H9 (cell line): ENCODE data around the gene ZNF296. TPM values are rescaled to one million over a fixed set of nuclear protein-coding genes. Genes with fewer than 3 reads are reported as not detected.

Source experiments
- DNase-seq: peaks from one replicate; pipeline ENCODE4 v3.0.0-alpha.2; 2017
- H2AFZ ChIP-seq: one replicate; pipeline ENCODE4 v1.6.1; 2013; ENCODE audit warnings: mild to moderate bottlenecking, low read length, control low read depth, moderate library complexity
- H2AK5ac ChIP-seq: 2 replicates; pipeline ENCODE4 v1.6.1; 2013; ENCODE audit warnings: low read length, control low read depth, mixed read lengths; ENCODE audit not compliant: insufficient read length
- H2BK120ac ChIP-seq: one replicate; pipeline ENCODE4 v1.6.1; 2013; ENCODE audit warnings: low read depth, mild to moderate bottlenecking, low read length, control low read depth, inconsistent platforms; ENCODE audit not compliant: poor library complexity, severe bottlenecking
- H2BK12ac ChIP-seq: 2 replicates; pipeline ENCODE4 v1.6.1; 2013; ENCODE audit warnings: low read length, control low read depth, mixed read lengths, low read depth; ENCODE audit not compliant: insufficient read length
- H2BK15ac ChIP-seq: 2 replicates; pipeline ENCODE4 v1.6.1; 2013; ENCODE audit warnings: low read depth, low read length, control low read depth
- H2BK20ac ChIP-seq: one replicate; pipeline ENCODE4 v1.6.1; 2013; ENCODE audit warnings: low read depth, mild to moderate bottlenecking, low read length, control low read depth, inconsistent platforms; ENCODE audit not compliant: poor library complexity, severe bottlenecking
- H2BK5ac ChIP-seq: 2 replicates; pipeline ENCODE4 v1.6.1; 2013; ENCODE audit warnings: low read length, control low read depth, mixed read lengths; ENCODE audit not compliant: insufficient read length
- H3K14ac ChIP-seq: 2 replicates; pipeline ENCODE4 v1.6.1; 2013; ENCODE audit warnings: low read length, control low read depth; ENCODE audit not compliant: insufficient read depth
- H3K18ac ChIP-seq: 2 replicates; pipeline ENCODE4 v1.6.1; 2013; ENCODE audit warnings: low read depth, mild to moderate bottlenecking, mixed read lengths, low read length, control low read depth; ENCODE audit not compliant: insufficient read length
- H3K23ac ChIP-seq: 2 replicates; pipeline ENCODE4 v1.6.1; 2013; ENCODE audit warnings: low read length, control low read depth, mixed read lengths, low read depth; ENCODE audit not compliant: insufficient read length
- H3K23me2 ChIP-seq: 2 replicates; pipeline ENCODE4 v1.6.1; 2013; ENCODE audit warnings: low read depth, mild to moderate bottlenecking, mixed read lengths, low read length, control low read depth; ENCODE audit not compliant: insufficient read length, poor library complexity, severe bottlenecking
- H3K27ac ChIP-seq: 2 replicates; pipeline ENCODE4 v1.5.1; 2013; ENCODE audit warnings: low read length, control low read depth, mixed read lengths, low read depth; ENCODE audit not compliant: insufficient read length
- H3K27me3 ChIP-seq: 2 replicates; pipeline ENCODE4 v1.6.1; 2013; ENCODE audit warnings: low read length, control low read depth, inconsistent platforms; ENCODE audit not compliant: insufficient read depth
- H3K4ac ChIP-seq: 2 replicates; pipeline ENCODE4 v1.6.1; 2013; ENCODE audit warnings: low read depth, mild to moderate bottlenecking, control low read depth, inconsistent platforms, low read length, moderate library complexity
- H3K4me1 ChIP-seq: 2 replicates; pipeline ENCODE4 v1.6.1; 2013; ENCODE audit warnings: low read length, control low read depth, inconsistent platforms; ENCODE audit not compliant: insufficient read depth
- H3K4me2 ChIP-seq: 2 replicates; pipeline ENCODE4 v1.6.1; 2013; ENCODE audit warnings: low read length, control low read depth, mixed read lengths; ENCODE audit not compliant: insufficient read length, insufficient read depth
- H3K56ac ChIP-seq: 2 replicates; pipeline ENCODE4 v1.6.1; 2013; ENCODE audit warnings: low read depth, mild to moderate bottlenecking, mixed read lengths, low read length, control low read depth; ENCODE audit not compliant: insufficient read length
- H3K79me1 ChIP-seq: 2 replicates; pipeline ENCODE4 v1.6.1; 2013; ENCODE audit warnings: low read depth, mild to moderate bottlenecking, moderate library complexity, low read length, control low read depth, inconsistent platforms; ENCODE audit not compliant: insufficient read depth, poor library complexity, severe bottlenecking
- H3K79me2 ChIP-seq: 2 replicates; pipeline ENCODE4 v1.6.1; 2013; ENCODE audit warnings: low read length, control low read depth, inconsistent platforms; ENCODE audit not compliant: insufficient read depth
- H3K9ac ChIP-seq: 2 replicates; pipeline ENCODE4 v1.6.1; 2013; ENCODE audit warnings: low read length, control low read depth, mixed read lengths; ENCODE audit not compliant: insufficient read length; ENCODE audit errors: extremely low read depth
- H3K9me3 ChIP-seq: one replicate; pipeline ENCODE4 v1.6.1; 2013; ENCODE audit warnings: low read depth, low read length, inconsistent platforms; ENCODE audit not compliant: control insufficient read depth
- H3T11ph ChIP-seq: one replicate; pipeline ENCODE4 v1.6.1; 2013; ENCODE audit warnings: mild to moderate bottlenecking, low read length, control low read depth, inconsistent platforms
- H4K20me1 ChIP-seq: one replicate; pipeline ENCODE4 v1.6.1; 2013; ENCODE audit not compliant: control insufficient read depth, insufficient read length, insufficient read depth
- H4K5ac ChIP-seq: 2 replicates; pipeline ENCODE4 v1.6.1; 2013; ENCODE audit warnings: low read depth, mild to moderate bottlenecking, mixed read lengths, low read length, control low read depth; ENCODE audit not compliant: insufficient read length
- H4K8ac ChIP-seq: replicated peaks from 2 replicates; pipeline ENCODE4 v1.6.1; 2013; ENCODE audit warnings: low read length, control low read depth, mixed read lengths, low read depth; ENCODE audit not compliant: insufficient read length
- H4K91ac ChIP-seq: 2 replicates; pipeline ENCODE4 v1.6.1; 2013; ENCODE audit warnings: low read depth, mild to moderate bottlenecking, moderate library complexity, mixed read lengths, low read length, control low read depth; ENCODE audit not compliant: insufficient read length
- H3K27ac Mint-ChIP-seq, 3 experiments: 2 replicates in 2 of 3; 3 replicates in 1 of 3; pipeline ENCODE4 v1.8.0; 2020 to 2021; ENCODE audit warnings: mixed read lengths in 3 of 3, mild to moderate bottlenecking in 1 of 3, moderate library complexity in 1 of 3
- H3K27me3 Mint-ChIP-seq: 2 replicates; pipeline ENCODE4 v1.8.0; 2021; ENCODE audit warnings: low read depth, mild to moderate bottlenecking, moderate library complexity, mixed read lengths
- H3K36me3 Mint-ChIP-seq, 3 experiments: 2 replicates in 2 of 3; 3 replicates in 1 of 3; pipeline ENCODE4 v1.8.0; 2020 to 2021; ENCODE audit warnings: low read depth in 3 of 3, mixed read lengths in 3 of 3; ENCODE audit not compliant: insufficient read depth in 1 of 3
- H3K4me1 Mint-ChIP-seq, 2 experiments: 2 replicates each; pipeline ENCODE4 v1.8.0; 2020; ENCODE audit warnings: mixed read lengths in 2 of 2
- H3K4me3 Mint-ChIP-seq, 2 experiments: 2 replicates in 1 of 2; 3 replicates in 1 of 2; pipeline ENCODE4 v1.8.0; 2020 to 2021; ENCODE audit warnings: mild to moderate bottlenecking in 2 of 2, mixed read lengths in 2 of 2, moderate library complexity in 1 of 2
- H3K9me3 Mint-ChIP-seq, 2 experiments: 2 replicates in 1 of 2; 3 replicates in 1 of 2; pipeline ENCODE4 v1.8.0; 2020; ENCODE audit warnings: mild to moderate bottlenecking in 2 of 2, mixed read lengths in 2 of 2, moderate library complexity in 1 of 2
- CTCF ChIP-seq: fragments of 200-600 bp; sonication (generic); conservative IDR thresholded peaks from 3 replicates; pipeline ENCODE4 v1.8.0; 2021; ENCODE audit warnings: antibody characterized with exemption, mild to moderate bottlenecking
- WGBS: extraction: QIAGEN DNeasy Blood & Tissue Kit; methylation state at CpG from one replicate; pipeline ENCODE4 v1.1.7; 2013; ENCODE audit warnings: missing lambda C conversion rate, low lambda C conversion rate, mixed read lengths; ENCODE audit not compliant: insufficient read length; ENCODE audit errors: extremely low coverage; 5-methylcytosine and 5-hydroxymethylcytosine counted together
- total RNA-seq: library from RNA; stranded (reverse); gene quantifications from 2 replicates; pipeline ENCODE4 v1.2.1, GENCODE V29; 2021

Gene ZNF296
- total RNA-seq, 1 experiment from 2014 or later, result 14.8 TPM

GRCh38 chr19:45095496-45096413 is 19.5 kb upstream of the ZNF296 start:
- Histone ChIP-seq H4K91ac (no peak overlapping the region), H2AFZ (no peak overlapping the region), H3K23me2 (peaks cover 8% of the 10 kb centered on the region), H3K27me3 (no peaks in the 10 kb centered on the region), H2BK120ac (no peak overlapping the region), H2BK15ac (no peak overlapping the region), H3K23ac (no peak overlapping the region), H3K79me1 (no peaks in the 10 kb centered on the region), H3K9me3 (no peaks in the 10 kb centered on the region), H3K4me2 (no peak overlapping the region), H4K5ac (no peak overlapping the region), H2BK5ac (no peak overlapping the region), H3T11ph (no peak overlapping the region), H2BK20ac (no peak overlapping the region), H3K18ac (no peak overlapping the region), H4K8ac (no peak overlapping the region), H3K4me1 (no peaks in the 10 kb centered on the region; the same call in 1 of the 2 replicates), H4K20me1 (no peaks in the 10 kb centered on the region), H2BK12ac (no peak overlapping the region), H3K4ac (no peak overlapping the region), H2AK5ac (no peak overlapping the region), H3K56ac (no peak overlapping the region), H3K27ac (no peak overlapping the region), H3K9ac (no peak overlapping the region), H3K14ac (no peak overlapping the region), H3K79me2 (peaks cover 57% of the 10 kb centered on the region)
- DNase-seq, result no peak
- Mint-ChIP-seq H3K27ac (peak overlapping the region; percentile 8 to 46 (median 15); a peak in 3 of 7 replicates), H3K4me1 (peaks cover 64 to 71% of the 10 kb centered on the region in 2 experiments), H3K27me3 (no peaks in the 10 kb centered on the region), H3K36me3 (peaks cover 7 to 22% (median 10%) of the 10 kb centered on the region in 3 experiments), H3K4me3 (peak overlapping the region in 1 of 2 experiments; percentile 22; a peak in 3 of 5 replicates), H3K9me3 (no peaks in the 10 kb centered on the region; a peak in 2 of 5 replicates)
- TF ChIP-seq CTCF, result no peak
- WGBS, result no CpG with 5 or more reads among the region's 14 CpGs
